AG04449 (cell line): ENCODE results near the gene COL9A3.

ENCODE experiments used
- CTCF ChIA-PET: fragments of 350-600 bp; formaldehyde crosslinking; extraction: SDS; loops from one replicate; lab custom pipeline; 2021; ENCODE audit warnings: antibody characterized with exemption; lab: Yijun Ruan, JAX
- POLR2A ChIA-PET: fragments of 400-600, 350-600 bp; formaldehyde crosslinking; extraction: SDS; loops from one replicate; lab custom pipeline; 2020; ENCODE audit warnings: antibody characterized with exemption, inconsistent platforms; lab: Yijun Ruan, JAX
- DNase-seq: peaks from one replicate; pipeline ENCODE4 v3.0.0-alpha.2; 2010; ENCODE audit warnings: low read depth, low spot score
- H3K4me3 ChIP-seq: 2 replicates; pipeline ENCODE4 v1.5.1; 2011; ENCODE audit warnings: low read depth, mild to moderate bottlenecking, control low read depth, low read length
- TF ChIP-seq, protein P1 (sequence below): IDR thresholded peaks from one replicate; pipeline ENCODE4 v1.5.1; 2011; ENCODE audit warnings: mild to moderate bottlenecking, moderate library complexity, low read length, control low read depth, inconsistent platforms; ENCODE audit not compliant: insufficient read depth; ENCODE audit errors: missing control alignments

COL9A3 gene

DNA sequence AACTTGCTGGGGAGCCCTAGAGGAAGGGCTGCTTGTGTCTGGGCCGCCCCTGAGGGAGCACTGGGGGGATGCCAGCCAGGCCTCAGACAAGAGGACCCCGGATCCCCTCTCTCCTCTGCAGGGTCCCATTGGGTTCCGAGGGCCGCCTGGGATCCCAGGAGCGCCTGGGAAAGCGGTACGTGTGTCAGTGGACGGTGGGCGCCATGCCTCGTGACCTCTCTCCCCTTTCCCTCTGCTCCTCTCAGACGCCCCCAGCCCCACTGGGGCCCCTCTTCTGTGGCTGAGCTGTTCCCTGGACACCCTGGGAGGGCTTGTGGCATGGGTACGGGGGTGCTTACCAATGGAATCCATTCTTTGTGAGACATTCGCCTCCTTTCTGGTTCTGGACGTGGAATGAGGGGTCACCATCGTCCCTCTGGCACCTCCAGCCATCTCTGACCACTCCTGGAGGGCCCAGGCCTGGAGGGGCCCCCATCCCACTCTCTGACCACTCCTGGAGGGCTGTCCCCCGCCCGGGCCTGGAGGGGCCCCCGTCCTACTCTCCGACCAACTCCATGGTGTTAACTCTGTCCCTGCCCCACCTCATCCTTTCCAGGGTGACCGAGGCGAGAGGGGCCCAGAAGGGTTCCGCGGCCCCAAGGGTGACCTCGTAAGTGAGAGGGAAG lies 9.9 kb downstream of the COL9A3 start:
- CTCF ChIA-PET = interaction anchor here (8.2 kb wide), 1 partner anchor 18 kb away, joined by 43 read pairs; no protein-coding TSS in a partner anchor
- TF ChIP-seq, protein P1, sequence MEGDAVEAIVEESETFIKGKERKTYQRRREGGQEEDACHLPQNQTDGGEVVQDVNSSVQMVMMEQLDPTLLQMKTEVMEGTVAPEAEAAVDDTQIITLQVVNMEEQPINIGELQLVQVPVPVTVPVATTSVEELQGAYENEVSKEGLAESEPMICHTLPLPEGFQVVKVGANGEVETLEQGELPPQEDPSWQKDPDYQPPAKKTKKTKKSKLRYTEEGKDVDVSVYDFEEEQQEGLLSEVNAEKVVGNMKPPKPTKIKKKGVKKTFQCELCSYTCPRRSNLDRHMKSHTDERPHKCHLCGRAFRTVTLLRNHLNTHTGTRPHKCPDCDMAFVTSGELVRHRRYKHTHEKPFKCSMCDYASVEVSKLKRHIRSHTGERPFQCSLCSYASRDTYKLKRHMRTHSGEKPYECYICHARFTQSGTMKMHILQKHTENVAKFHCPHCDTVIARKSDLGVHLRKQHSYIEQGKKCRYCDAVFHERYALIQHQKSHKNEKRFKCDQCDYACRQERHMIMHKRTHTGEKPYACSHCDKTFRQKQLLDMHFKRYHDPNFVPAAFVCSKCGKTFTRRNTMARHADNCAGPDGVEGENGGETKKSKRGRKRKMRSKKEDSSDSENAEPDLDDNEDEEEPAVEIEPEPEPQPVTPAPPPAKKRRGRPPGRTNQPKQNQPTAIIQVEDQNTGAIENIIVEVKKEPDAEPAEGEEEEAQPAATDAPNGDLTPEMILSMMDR = no peak
- no peak for DNase-seq
- no peak overlapping the region for H3K4me3 ChIP-seq
- POLR2A ChIA-PET = no interaction called here

DNA sequence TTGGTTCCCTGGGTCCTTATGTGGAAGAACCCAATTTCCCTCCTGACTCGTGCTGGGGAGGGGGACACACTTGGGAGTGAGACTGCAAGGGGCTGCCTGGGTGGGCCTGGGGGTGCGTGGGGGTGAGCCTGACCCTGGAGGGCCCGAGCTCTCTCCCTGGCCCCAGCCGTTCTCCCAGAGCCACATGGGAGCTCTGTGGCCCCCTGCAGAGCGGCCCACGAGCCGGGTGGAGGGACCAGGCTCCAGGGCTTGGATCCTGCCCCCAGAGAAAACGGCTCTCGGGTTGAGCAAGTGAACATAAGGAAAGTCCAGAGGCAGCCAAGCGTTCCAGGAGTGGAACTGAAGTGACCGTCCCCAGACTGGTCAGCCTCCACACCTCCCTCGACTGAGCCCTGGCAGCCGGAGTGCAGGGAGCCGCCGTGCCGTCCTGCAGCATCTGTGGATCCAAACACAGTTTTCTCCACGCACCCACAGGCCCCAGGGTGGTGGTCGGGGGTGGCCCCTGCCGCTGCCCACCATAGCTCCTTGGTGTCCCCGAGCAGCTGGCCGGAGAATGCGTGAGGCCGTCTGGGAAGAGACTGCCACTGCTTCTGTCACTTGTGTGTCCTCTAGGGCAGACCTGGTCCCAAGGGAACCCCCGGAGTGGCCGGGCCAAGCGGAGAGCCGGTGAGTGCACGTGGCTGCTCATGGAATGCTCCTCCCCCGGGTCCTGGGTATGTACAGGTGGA lies 10.6 kb downstream of the COL9A3 start:
- DNase-seq = no peak
- H3K4me3 ChIP-seq = no peak overlapping the region
- ChIA-PET CTCF (interaction anchor here (1.4 to 8.2 kb wide), 2 partner anchors 18 to 19 kb away, joined by 3 to 43 read pairs; no protein-coding TSS in a partner anchor), POLR2A (no interaction called here)
- TF ChIP-seq, protein P1 = no peak

DNA sequence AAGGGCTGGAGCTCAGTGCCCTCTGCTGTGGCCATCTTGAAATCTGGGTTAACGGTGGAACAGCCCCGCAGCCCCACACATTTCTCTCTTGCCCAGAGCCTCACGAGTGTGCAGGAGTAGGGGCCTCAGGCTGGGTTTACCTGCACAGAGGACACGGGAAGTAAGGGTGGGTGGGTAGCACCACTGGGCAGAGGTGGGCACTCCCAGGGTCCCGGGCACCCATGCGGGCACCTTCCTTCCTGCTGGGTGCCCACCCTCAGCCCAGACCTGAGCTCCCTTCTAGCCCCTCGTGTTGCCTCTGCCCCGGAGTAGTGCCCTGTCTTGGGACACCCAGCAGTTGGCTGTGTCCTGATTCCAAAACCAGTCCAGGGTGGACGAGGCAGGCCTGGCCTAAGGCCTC lies 11.2 kb downstream of the COL9A3 start:
- TF ChIP-seq, protein P1 = no peak

DNA sequence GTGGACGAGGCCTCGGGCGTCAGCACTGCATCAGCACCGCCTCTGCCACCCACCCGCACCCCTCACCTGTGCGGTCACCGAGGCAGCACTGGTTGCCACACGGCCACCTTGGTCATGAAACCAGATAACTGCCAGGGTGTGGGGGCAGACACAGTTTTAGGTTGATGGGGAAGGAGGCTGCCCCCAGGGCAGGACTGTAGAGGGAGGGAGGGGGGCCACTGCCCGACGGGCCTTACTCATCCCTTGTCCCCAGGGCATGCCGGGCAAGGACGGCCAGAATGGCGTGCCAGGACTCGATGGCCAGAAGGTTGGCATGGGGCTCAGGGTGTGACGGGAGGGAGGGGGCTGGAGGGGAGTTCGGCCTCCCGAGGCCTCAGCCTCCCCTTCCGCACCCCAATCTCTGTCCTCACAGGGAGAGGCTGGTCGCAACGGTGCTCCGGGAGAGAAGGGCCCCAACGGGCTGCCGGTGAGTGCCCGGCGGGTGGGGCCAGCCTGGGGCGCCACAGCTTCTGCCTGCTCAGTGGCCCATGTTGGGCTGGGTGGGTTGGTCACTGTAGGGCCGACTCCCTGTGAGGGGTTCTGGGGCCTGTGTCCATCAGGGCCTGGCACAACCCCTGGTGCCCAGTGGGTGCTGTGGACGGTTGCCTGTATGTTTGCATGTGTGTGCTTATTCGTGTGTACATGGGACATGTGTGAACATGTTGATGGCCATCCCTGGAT lies 11.8 kb downstream of the COL9A3 start:
- CTCF ChIA-PET = interaction anchor here (1.4 to 8.2 kb wide), 2 partner anchors 17 to 20 kb away, joined by 3 to 43 read pairs; no protein-coding TSS in a partner anchor
- POLR2A ChIA-PET = no interaction called here
- no peak for DNase-seq
- TF ChIP-seq, protein P1 = no peak
- no peak overlapping the region for H3K4me3 ChIP-seq

More for the DNA sequence above, 11.2 kb downstream of the COL9A3 start:
- H3K4me3 ChIP-seq = no peak overlapping the region
- no peak for DNase-seq
- ChIA-PET CTCF (interaction anchor here (1.4 to 8.2 kb wide), 2 partner anchors 17 to 20 kb away, joined by 3 to 43 read pairs; no protein-coding TSS in a partner anchor), POLR2A (no interaction called here)

DNA sequence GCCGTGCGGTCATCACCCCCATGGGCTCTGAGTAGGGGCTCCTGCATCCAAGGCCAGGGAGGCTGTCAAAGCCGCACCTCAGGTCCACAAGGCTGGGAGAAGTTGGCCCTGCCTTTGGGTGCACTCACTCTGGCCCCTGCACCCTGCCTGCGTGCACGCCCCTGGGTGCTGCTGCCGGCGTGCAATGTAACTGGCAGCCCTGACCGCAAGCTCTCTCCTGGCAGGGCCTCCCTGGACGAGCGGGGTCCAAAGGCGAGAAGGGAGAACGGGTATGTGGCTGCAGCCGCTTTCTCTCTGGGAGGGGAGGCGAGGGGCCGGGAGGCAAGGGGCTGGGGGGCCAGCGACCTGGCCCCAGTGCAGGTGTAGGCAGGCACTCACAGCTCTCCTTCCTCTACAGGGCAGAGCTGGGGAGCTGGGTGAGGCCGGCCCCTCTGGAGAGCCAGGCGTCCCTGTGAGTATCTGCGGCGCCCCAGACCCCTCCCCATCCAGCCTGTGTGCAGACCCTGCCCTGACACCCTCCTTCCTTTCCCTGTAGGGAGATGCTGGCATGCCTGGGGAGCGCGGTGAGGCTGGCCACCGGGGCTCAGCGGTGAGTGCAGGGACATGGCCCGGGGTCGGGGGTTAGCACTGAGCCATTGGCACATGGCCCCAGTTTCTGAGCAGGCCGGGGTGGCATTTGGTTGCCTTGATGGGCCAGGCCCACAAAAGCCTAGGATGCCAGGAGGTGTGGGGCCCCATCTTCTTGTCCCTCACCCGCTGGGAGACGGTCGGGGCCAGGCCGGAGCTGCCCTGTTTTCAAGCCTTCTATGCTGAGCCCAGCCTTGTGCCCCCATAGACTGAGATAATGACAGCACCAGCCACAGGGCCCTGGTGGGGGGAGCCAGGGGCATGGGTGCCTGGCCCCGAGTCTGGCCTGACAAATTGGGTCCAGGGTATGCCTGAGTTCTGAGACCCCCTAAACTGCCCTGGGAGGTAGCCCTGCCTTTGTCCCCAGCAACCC lies 12.7 kb downstream of the COL9A3 start:
- no peak overlapping the region for H3K4me3 ChIP-seq
- CTCF ChIA-PET = interaction anchor here (8.2 kb wide), 1 partner anchor 21 kb away, joined by 43 read pairs; no protein-coding TSS in a partner anchor
- no peak for DNase-seq
- TF ChIP-seq, protein P1 = no peak
- POLR2A ChIA-PET = no interaction called here
